Panc1 (cell line): ENCODE data around the gene LONRF2.

Experiments
- SIN3A ChIP-seq: IDR thresholded peaks from 2 replicates; pipeline ENCODE4 v1.6.1; 2012; ENCODE audit warnings: low read depth, mild to moderate bottlenecking, low read length, moderate library complexity, borderline replicate concordance; ENCODE audit not compliant: insufficient read depth
- TCF7L2 ChIP-seq: IDR thresholded peaks from 2 replicates; pipeline ENCODE4 v1.6.1; 2011; ENCODE audit warnings: mild to moderate bottlenecking, low read depth, low read length, inconsistent platforms
- TF ChIP-seq, protein P1 (sequence below): fragments of 450-650 bp; IDR thresholded peaks from 2 replicates; pipeline ENCODE4 v1.5.1; 2017; ENCODE audit warnings: mild to moderate bottlenecking
- TF ChIP-seq, protein P2 (sequence below), 2 experiments: IDR thresholded peaks; 2 replicates each; pipeline ENCODE4 v1.6.1; 2011 to 2012; ENCODE audit warnings: low read depth in 2 of 2, control low read depth in 1 of 2, low read length in 1 of 2, mild to moderate bottlenecking in 1 of 2, moderate library complexity in 1 of 2; ENCODE audit not compliant: insufficient read depth in 1 of 2

DNA sequence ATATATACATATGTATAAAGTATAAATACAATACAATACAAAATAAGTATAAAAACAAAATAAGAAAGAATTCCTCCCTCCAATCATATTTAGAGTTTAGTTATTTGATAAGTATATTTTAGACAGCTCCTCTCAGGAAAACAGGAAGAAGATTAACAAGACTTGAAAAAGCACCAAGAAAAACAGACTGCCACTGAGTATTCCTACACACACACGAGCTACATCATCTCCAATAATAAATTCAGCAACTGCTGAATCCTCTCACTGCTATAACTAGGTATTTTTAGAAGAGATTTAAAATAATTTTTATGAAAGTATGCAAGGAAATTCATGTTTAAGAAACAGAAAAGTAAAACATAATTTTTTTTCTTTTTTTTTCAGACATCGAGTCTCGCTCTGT is 13.0 kb downstream of the LONRF2 start:
- TF ChIP-seq, protein P1, sequence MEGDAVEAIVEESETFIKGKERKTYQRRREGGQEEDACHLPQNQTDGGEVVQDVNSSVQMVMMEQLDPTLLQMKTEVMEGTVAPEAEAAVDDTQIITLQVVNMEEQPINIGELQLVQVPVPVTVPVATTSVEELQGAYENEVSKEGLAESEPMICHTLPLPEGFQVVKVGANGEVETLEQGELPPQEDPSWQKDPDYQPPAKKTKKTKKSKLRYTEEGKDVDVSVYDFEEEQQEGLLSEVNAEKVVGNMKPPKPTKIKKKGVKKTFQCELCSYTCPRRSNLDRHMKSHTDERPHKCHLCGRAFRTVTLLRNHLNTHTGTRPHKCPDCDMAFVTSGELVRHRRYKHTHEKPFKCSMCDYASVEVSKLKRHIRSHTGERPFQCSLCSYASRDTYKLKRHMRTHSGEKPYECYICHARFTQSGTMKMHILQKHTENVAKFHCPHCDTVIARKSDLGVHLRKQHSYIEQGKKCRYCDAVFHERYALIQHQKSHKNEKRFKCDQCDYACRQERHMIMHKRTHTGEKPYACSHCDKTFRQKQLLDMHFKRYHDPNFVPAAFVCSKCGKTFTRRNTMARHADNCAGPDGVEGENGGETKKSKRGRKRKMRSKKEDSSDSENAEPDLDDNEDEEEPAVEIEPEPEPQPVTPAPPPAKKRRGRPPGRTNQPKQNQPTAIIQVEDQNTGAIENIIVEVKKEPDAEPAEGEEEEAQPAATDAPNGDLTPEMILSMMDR = no peak
- TF ChIP-seq, protein P2, sequence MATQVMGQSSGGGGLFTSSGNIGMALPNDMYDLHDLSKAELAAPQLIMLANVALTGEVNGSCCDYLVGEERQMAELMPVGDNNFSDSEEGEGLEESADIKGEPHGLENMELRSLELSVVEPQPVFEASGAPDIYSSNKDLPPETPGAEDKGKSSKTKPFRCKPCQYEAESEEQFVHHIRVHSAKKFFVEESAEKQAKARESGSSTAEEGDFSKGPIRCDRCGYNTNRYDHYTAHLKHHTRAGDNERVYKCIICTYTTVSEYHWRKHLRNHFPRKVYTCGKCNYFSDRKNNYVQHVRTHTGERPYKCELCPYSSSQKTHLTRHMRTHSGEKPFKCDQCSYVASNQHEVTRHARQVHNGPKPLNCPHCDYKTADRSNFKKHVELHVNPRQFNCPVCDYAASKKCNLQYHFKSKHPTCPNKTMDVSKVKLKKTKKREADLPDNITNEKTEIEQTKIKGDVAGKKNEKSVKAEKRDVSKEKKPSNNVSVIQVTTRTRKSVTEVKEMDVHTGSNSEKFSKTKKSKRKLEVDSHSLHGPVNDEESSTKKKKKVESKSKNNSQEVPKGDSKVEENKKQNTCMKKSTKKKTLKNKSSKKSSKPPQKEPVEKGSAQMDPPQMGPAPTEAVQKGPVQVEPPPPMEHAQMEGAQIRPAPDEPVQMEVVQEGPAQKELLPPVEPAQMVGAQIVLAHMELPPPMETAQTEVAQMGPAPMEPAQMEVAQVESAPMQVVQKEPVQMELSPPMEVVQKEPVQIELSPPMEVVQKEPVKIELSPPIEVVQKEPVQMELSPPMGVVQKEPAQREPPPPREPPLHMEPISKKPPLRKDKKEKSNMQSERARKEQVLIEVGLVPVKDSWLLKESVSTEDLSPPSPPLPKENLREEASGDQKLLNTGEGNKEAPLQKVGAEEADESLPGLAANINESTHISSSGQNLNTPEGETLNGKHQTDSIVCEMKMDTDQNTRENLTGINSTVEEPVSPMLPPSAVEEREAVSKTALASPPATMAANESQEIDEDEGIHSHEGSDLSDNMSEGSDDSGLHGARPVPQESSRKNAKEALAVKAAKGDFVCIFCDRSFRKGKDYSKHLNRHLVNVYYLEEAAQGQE (IDR thresholded peaks at IDR 0.05; ENCODE audit: insufficient read depth in 1 of 2, low read depth in 2 of 2, low read length in 1 of 2) = no peak
- TF ChIP-seq TCF7L2 = no peak
- TF ChIP-seq SIN3A = no peak
